Fibroblast of the aortic adventitia (primary cell): ENCODE results near the gene ASB10. TPM values are rescaled to one million over a fixed set of nuclear protein-coding genes. Genes with fewer than 3 reads are reported as not detected.

Source experiments
- DNase-seq: peaks from one replicate; pipeline ENCODE4 v3.0.0-alpha.2; 2010; ENCODE audit warnings: low read depth
- H3K4me3 ChIP-seq: 2 replicates; pipeline ENCODE4 v1.5.1; 2011; ENCODE audit warnings: low read depth, mild to moderate bottlenecking, control low read depth, low read length, moderate library complexity
- total RNA-seq: library from RNA; depleted of rRNA; stranded (reverse); fragments of >200 nt; gene quantifications from 2 replicates; pipeline ENCODE4 v1.2.3, GENCODE V29; 2012; ENCODE audit warnings: low replicate concordance
- TF ChIP-seq, protein P1 (sequence below): IDR thresholded peaks from 2 replicates; pipeline ENCODE4 v1.5.1; 2011; ENCODE audit warnings: mild to moderate bottlenecking, low read length, control low read depth, inconsistent platforms; ENCODE audit not compliant: insufficient read depth

ASB10 gene
- total RNA-seq, 1 donor = not detected

DNA sequence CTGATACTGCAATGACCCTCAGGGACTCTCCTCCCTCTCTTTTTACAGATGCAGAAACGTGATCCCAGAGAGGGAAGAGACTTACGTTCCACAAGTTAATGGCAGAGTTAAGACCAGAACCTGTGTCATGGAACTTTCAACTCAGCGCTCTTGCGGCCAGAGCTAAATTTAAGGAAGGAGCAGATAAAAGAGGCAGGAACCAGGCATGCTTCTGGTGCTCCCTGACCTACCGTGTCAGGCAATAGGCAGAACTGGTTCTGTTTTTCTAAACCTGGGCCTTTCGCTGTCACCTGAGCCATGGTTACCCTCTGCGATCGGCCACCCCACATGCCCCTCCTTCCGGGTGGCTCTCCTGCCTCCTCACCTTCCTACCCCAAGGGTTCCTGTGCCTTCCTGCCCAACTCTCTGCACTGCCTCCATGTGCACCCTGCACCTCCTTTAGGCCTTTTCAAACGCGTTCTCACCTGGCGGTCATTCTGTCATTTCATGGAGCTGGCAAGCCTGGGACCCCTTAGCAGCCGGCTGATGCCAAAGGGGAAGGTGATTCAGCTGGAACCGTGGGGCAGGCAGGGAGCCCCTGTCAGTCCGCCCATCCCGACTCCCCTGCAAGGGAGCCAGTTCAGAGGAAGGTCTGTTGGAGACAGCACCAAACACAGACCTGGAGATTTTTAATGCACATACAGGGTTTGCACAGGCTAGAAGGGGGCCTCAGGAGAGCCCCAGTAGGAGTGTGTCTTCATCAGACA, 11.8 kb downstream of the ASB10 start:
- TF ChIP-seq, protein P1, sequence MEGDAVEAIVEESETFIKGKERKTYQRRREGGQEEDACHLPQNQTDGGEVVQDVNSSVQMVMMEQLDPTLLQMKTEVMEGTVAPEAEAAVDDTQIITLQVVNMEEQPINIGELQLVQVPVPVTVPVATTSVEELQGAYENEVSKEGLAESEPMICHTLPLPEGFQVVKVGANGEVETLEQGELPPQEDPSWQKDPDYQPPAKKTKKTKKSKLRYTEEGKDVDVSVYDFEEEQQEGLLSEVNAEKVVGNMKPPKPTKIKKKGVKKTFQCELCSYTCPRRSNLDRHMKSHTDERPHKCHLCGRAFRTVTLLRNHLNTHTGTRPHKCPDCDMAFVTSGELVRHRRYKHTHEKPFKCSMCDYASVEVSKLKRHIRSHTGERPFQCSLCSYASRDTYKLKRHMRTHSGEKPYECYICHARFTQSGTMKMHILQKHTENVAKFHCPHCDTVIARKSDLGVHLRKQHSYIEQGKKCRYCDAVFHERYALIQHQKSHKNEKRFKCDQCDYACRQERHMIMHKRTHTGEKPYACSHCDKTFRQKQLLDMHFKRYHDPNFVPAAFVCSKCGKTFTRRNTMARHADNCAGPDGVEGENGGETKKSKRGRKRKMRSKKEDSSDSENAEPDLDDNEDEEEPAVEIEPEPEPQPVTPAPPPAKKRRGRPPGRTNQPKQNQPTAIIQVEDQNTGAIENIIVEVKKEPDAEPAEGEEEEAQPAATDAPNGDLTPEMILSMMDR = no peak
- DNase-seq = no peak
- no peak overlapping the region for H3K4me3 ChIP-seq

DNA sequence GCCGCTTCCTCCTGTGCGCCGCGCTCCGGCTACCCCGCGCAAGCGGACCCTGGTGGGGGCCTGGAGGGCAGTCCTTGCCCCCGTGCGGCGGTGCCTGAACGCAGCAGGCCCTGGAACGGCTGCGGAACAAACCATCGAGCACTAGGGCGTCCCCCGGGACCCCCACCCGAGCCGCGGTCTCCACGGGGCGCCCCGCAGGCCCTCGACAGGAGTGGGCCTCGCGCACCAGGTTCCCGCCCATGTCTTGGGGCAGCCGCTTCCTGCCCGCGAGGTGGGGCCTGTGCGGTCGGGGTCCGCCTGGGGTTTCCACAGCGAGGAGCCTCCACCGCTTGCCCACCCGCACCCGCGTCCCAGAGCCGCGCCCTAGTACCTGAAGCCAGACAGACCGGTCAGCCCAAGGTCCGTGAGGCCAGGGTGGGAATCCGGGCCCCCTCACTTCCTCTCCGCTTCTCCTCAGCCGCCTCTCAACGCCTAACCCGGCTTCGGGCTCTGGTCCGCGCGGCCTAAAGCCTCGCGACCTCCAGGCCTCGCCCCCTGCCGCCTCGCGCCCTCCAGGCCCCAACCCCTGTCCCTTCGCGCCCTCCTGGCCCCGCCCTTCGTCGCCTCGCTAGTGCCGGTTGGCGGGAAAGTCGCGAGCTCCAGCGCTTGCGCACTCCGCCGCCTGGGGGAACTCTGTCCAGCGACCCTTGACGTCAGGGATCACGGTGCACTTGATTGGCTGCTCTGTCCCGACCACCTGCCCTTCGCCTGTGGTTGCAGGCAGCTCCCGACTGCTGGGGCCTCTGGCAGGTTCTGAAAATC, 12.6 kb downstream of the ASB10 start:
- DNase-seq = peak; percentile 4
- TF ChIP-seq, protein P1 = no peak
- no peak overlapping the region for H3K4me3 ChIP-seq

DNA sequence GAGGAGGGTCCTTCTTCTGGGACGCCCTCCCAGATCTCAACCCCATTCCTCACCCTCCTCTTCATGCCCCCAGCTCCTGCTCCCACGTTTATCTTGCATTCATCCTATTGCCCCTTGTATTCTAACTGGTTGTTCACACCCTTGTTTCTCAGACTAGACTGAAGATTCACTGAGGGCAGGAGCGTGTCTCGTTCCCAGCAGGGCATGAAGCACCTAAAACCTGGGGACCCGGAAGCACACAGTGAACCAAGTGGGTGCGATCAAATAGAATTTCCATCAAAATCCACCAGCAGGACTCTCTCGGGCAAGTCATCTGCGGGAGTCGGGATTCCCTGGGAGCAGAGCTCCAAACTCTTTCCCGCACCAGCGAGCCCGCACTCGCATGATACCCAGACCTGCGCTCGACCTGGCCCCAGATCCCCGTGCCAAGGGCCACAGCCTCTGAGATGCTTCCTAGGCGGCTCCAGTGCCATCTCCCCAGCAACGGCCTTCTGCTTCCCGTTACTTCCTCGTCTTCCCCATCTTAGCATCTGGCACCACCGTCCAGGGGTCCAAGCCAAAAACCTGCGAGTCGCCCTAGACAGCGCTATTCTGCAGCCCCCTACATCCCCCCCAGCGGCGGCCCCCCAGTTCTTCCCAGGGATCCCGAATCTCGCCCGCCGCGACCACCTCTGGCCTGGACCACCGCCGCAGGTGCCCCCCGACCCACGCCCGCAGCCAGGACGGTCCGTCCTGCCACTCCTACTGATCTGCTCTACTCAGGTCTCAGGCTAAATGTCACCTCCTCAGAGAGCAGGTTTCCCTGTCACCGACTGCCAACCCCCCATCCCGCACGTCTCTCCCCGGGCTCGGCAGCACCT, 13.4 kb downstream of the ASB10 start:
- no peak overlapping the region for H3K4me3 ChIP-seq
- no peak for DNase-seq
- TF ChIP-seq, protein P1 = no peak

DNA sequence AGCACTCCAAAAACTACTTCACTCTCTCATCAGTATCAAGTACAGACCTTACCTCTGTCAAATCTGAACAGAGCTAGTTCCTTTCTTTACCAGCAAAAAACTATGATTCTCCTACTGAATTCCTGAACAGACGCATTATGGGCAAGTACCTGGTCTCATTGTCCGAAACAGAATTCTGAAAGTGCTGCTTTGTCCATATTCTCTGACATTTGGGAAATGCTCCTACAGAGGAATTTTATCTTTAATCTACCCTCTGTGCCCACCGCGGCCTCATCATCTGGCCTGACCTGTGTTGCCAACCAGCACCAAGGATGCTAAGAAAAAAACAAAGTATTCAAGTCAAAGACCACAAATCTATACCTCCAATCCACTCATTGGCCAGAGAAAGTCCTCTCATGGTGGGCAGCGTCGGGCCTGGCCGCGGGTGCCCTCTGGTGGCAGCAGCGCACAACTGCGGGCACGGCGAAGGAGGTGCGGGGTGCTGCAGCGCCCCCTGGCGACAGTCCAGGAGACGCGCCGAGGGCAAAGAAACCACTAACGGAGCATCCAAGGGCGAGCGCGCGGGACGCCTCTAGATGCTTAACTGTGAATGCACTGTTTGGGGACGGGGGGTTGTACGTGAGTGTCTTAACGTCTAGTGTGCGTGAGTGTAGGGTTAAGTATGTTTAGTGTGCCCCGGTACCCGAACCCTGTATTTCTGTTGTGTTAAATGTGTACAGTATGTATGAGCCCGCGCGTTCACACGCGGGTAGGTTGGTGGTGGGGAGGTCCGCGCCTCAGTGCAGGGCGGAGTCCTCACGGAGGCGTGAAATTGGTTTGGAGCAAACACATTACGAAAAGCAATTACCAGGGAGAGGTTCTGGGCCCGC, 14.5 kb downstream of the ASB10 start:
- TF ChIP-seq, protein P1 = peak; percentile 100
- no peak overlapping the region for H3K4me3 ChIP-seq
- DNase-seq = peak; percentile 58

DNA sequence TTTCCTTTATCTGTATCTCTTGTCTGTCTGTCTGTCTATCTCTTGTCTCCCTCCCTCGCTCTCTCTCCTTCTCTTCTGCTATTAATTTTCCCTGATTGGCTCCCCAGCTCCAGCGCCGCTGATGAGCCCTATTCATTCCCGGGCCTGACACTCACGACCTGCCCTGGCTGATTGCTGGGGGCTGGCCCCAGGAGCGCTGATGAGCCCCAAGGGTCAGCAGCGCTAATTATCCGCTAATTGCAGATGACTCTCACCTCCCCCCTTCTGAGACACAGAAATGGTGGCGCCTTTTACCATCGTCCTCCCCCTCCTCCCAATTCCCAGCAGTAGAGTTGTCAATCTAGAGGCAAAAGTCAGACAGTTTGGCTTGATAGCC, 18.3 kb downstream of the ASB10 start:
- no peak overlapping the region for H3K4me3 ChIP-seq
- TF ChIP-seq, protein P1 = no peak
- no peak for DNase-seq
